Transverse colon (tissue), 4 donors: ENCODE measurements around the gene STARD13. TPM values are rescaled to one million over a fixed set of nuclear protein-coding genes. Genes with fewer than 3 reads are reported as not detected.
"Not testable (repeated sequence)": the region's sequence is repeated elsewhere in the genome, so short reads cannot be mapped to it uniquely, and the experiment has no call there.

Experiments
- DNase-seq: peaks from one replicate; pipeline ENCODE4 v3.0.0-alpha.2; 2019
- H3K27ac ChIP-seq, 4 donors: fragments of 200-600 bp; sonication (generic); 2 replicates each; pipeline ENCODE4 v1.5.1; 2016 to 2018; ENCODE audit warnings: inconsistent platforms in 4 of 4
- H3K27me3 ChIP-seq: fragments of 200-600 bp; sonication (generic); 2 replicates; pipeline ENCODE4 v1.5.1; 2017; ENCODE audit warnings: inconsistent platforms
- H3K36me3 ChIP-seq, 4 donors: fragments of 200-600 bp; sonication (generic); 2 replicates each; pipeline ENCODE4 v1.5.1; 2017 to 2019; ENCODE audit warnings: inconsistent platforms in 4 of 4
- H3K4me1 ChIP-seq, 4 donors: fragments of 200-600 bp; sonication (generic); 2 replicates each; pipeline ENCODE4 v1.5.1; 2017 to 2020; ENCODE audit warnings: inconsistent platforms in 4 of 4
- H3K4me3 ChIP-seq, 4 donors: fragments of 200-600 bp; sonication (generic); 1 replicate in 1 of 4; 2 replicates in 3 of 4; pipeline versions ENCODE4 v1.5.1 to v1.6.1; 2017 to 2019; ENCODE audit warnings: inconsistent platforms in 4 of 4
- H3K9me3 ChIP-seq, 2 donors: fragments of 200-600 bp; sonication (generic); 2 replicates each; pipeline ENCODE4 v1.5.1; 2017 to 2019; ENCODE audit warnings: inconsistent platforms in 2 of 2
- EP300 ChIP-seq: sonication (generic); formaldehyde crosslinking; IDR thresholded peaks from one replicate; pipeline ENCODE4 v1.6.1; 2017; ENCODE audit warnings: antibody characterized with exemption, low read depth
- POLR2A ChIP-seq: fragments of 450-650 bp; IDR thresholded peaks from one replicate; pipeline ENCODE4 v1.6.1; 2016; ENCODE audit warnings: antibody characterized with exemption, mild to moderate bottlenecking, moderate library complexity
- POLR2AphosphoS5 ChIP-seq, 3 donors: sonication (generic); formaldehyde crosslinking; IDR thresholded peaks; one replicate each; pipeline ENCODE4 v1.6.1; 2016; ENCODE audit warnings: antibody characterized with exemption in 3 of 3
- WGBS, 2 donors: methylation state at CpG; one replicate each; pipeline ENCODE4 v1.1.5; 2018; ENCODE audit warnings: low coverage in 1 of 2; 5-methylcytosine and 5-hydroxymethylcytosine counted together
- in situ Hi-C, 4 donors: fragments of 200-750 bp; cut with MboI; loops; one replicate each; pipeline versions ENCODE4 v1.15.0 to v1.15.1; 2017; ENCODE audit warnings: low sequenced_read_pairs in 3 of 4, low pct_ligation_motif_present in 1 of 4, low pct_unique_long_range_greater_than_20kb in 1 of 4
- intact Hi-C: fragments of 100-400 bp; cut with DNase I; formaldehyde crosslinking; loops from one replicate; pipeline ENCODE4 v1.15.1; 2023; ENCODE audit warnings: low total_unique reads
- total RNA-seq, 4 donors: library from RNA; depleted of rRNA; stranded (reverse); fragments of >200 nt; gene quantifications; one replicate each; pipeline ENCODE4 v1.1.0, GENCODE V29; 2016
- TF ChIP-seq, protein P1 (sequence below), 5 experiments: fragments of 200-600 bp in 3 of 5; fragments of 450-650 bp in 2 of 5; sonication (generic) in 3 of 5; IDR thresholded peaks; 1 replicate in 2 of 5; 2 replicates in 3 of 5; pipeline ENCODE4 v1.5.1; 2016 to 2017; ENCODE audit warnings: antibody characterized with exemption in 5 of 5, inconsistent platforms in 3 of 5, mild to moderate bottlenecking in 2 of 5, moderate library complexity in 1 of 5

Gene STARD13
- total RNA-seq, 4 donors from 2014 or later, result 18.1 to 107 (median 41.5) TPM

DNA sequence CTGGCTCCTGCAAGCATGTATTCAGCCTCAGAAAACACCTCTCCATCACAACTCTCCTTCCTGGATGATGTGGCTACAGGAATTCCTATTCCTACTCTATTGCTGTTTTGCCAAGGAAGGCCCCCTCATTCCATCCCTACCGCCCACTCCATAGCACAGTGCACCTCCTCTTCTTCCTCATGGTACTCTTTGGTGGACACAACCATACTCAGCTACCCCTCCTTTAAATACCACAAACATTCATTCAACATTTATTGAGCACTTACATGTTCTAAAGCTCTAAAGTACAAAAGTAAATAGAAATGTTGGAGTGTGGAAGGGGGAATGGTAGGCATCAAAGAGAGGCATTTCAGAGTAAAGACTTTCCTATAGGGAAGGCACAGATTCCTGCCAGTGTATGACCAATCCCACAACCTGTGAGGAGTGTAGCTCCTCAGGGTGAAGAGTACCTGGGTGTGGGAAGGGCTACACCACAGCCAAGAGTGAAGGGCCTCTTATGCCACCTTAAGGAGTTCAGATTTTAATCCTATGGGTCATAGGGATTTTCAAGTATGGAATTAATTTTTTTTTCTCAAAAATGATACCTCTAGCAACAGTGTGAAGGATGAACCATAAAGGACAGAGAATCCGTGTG is 42.5 kb downstream of the STARD13 start:
- intact Hi-C loops (no loop called here), in situ Hi-C loops (loop anchor here in 1 of 4 donors (25.0 kb wide), 1 partner anchor 294 kb away; no protein-coding TSS in a partner anchor)
- Histone ChIP-seq H3K36me3 (no peaks in the 10 kb centered on the region), H3K4me1 (peaks cover 0 to 4% (median 0%) of the 10 kb centered on the region in 4 donors), H3K27me3 (no peaks in the 10 kb centered on the region), H3K27ac (no peak overlapping the region), H3K9me3 (no peaks in the 10 kb centered on the region), H3K4me3 (no peak overlapping the region)
- no peak for DNase-seq
- TF ChIP-seq, protein P1, sequence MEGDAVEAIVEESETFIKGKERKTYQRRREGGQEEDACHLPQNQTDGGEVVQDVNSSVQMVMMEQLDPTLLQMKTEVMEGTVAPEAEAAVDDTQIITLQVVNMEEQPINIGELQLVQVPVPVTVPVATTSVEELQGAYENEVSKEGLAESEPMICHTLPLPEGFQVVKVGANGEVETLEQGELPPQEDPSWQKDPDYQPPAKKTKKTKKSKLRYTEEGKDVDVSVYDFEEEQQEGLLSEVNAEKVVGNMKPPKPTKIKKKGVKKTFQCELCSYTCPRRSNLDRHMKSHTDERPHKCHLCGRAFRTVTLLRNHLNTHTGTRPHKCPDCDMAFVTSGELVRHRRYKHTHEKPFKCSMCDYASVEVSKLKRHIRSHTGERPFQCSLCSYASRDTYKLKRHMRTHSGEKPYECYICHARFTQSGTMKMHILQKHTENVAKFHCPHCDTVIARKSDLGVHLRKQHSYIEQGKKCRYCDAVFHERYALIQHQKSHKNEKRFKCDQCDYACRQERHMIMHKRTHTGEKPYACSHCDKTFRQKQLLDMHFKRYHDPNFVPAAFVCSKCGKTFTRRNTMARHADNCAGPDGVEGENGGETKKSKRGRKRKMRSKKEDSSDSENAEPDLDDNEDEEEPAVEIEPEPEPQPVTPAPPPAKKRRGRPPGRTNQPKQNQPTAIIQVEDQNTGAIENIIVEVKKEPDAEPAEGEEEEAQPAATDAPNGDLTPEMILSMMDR (IDR thresholded peaks at IDR 0.05), result no peak
- TF ChIP-seq POLR2A (no peak), POLR2AphosphoS5 (IDR thresholded peaks at IDR 0.05) (no peak)
- 88 to 89% methylated on average over 1 to 2 of the region's 2 CpGs for WGBS, 2 donors

DNA sequence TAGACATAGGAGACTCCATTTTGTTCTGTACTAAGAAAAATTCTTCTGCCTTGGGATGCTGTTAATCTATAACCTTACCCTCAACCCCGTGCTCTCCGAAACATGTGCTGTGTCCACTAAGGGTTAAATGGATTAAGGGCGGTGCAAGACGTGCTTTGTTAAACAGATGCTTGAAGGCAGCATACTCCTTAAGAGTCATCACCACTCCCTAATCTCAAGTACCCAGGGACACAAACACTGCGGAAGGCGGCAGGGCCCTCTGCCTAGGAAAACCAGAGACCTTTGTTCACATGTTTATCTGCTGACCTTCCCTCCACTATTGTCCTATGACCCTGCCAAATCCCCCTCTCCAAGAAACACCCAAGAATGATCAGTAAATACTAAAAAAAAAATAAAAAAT is 43.2 kb downstream of the STARD13 start:
- in situ Hi-C loops, result loop anchor here in 1 of 4 donors (25.0 kb wide), 1 partner anchor 295 kb away; no protein-coding TSS in a partner anchor
- H3K4me1 ChIP-seq, H3K4me3 ChIP-seq, intact Hi-C loops, H3K36me3 ChIP-seq, DNase-seq, H3K9me3 ChIP-seq, H3K27me3 ChIP-seq, H3K27ac ChIP-seq: not testable (repeated sequence)
- WGBS, 2 donors, result 75% methylated on average over 6 of the region's 6 CpGs; no CpG with 5 or more reads in 1 of the 2 donors

DNA sequence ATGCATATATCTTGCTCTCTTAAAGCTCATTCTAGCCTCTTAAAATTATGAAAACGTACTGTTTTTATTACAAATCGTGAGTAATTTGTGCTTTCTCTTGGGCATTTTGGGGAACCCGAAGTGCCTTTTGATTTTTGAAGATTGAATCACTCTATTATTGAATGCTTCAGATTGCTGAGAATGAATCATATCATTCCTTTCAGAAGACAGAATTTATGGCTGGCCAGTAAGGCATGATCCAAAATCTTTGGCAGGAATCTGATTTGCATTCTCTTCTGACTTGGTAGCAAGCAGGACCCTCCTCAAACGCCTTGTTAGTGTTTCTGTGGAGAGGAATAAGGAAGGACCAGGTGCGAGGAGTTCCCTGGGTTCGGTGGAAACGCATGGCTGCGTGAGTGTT is 49.5 kb downstream of the STARD13 start:
- intact Hi-C loops (no loop called here), in situ Hi-C loops (loop anchor here in 1 of 4 donors (25.0 kb wide), 1 partner anchor 301 kb away; no protein-coding TSS in a partner anchor)
- Histone ChIP-seq H3K9me3 (peaks cover 6 to 9% of the 10 kb centered on the region in 2 donors), H3K4me1 (peaks cover 0 to 24% (median 7%) of the 10 kb centered on the region in 4 donors), H3K27me3 (no peaks in the 10 kb centered on the region), H3K4me3 (no peak overlapping the region), H3K36me3 (no peaks in the 10 kb centered on the region), H3K27ac (peak overlapping the region; percentile 3 to 42 (median 30))
- DNase-seq, result no peak
- WGBS, 2 donors, result 68 to 73% methylated on average over 6 to 8 of the region's 8 CpGs
- peak in 1 of 3 donors; percentile 7 for TF ChIP-seq POLR2AphosphoS5 (IDR thresholded peaks at IDR 0.05)
- TF ChIP-seq EP300, result no peak

DNA sequence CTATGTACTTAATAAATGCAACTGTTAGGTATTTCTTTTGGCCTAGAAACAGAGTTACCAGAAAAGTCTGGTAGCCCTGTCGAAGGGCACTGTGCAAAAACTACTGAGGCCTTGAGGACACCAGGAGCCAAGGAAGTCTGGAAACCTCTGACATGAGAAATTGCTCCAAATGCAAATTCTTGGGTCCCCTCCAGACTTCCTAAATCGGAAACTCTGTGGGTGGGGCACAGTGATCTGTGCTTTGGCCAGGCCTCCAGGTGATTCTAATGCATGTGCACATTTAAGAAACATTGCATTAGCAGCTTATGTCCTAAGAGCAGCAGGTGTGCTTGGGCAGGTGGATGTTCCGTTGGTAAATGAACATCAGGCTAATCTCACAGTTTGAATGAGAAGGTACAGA is 50.0 kb downstream of the STARD13 start:
- TF ChIP-seq, protein P1 (IDR thresholded peaks at IDR 0.05), result no peak
- TF ChIP-seq EP300, result no peak
- no peak for TF ChIP-seq POLR2A
- no peak for TF ChIP-seq POLR2AphosphoS5 (IDR thresholded peaks at IDR 0.05)
- Histone ChIP-seq H3K36me3 (no peaks in the 10 kb centered on the region), H3K27me3 (no peaks in the 10 kb centered on the region), H3K4me1 (peaks cover 0 to 29% (median 7%) of the 10 kb centered on the region in 4 donors), H3K9me3 (peaks cover 6 to 9% of the 10 kb centered on the region in 2 donors), H3K4me3 (no peak overlapping the region), H3K27ac (peak overlapping the region; percentile 3 to 42 (median 30))
- intact Hi-C loops (no loop called here), in situ Hi-C loops (loop anchor here in 1 of 4 donors (25.0 kb wide), 1 partner anchor 302 kb away; no protein-coding TSS in a partner anchor)
- DNase-seq, result no peak
- 57 to 66% methylated on average over 1 to 3 of the region's 3 CpGs for WGBS, 2 donors

DNA sequence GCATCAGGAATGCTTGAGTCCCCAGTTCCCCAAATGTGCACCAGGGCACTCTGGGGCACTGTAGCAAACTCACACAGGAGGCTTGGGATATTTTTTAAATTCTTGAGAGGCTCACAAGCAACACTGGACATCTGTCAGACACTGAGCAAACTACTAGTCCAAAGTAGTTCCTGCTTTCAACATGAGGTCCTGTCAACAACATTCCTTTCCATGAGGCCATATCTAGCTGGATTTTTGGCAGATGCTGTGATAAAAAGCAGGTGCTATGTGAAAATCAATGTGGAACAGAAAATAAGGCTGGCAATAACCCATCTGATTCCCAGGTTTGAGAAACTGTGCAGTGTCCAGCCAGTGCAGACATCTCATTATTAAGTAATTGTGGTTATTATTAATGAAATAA is 50.5 kb downstream of the STARD13 start:
- in situ Hi-C loops, result loop anchor here in 1 of 4 donors (25.0 kb wide), 1 partner anchor 302 kb away; no protein-coding TSS in a partner anchor
- H3K36me3 ChIP-seq, result no peaks in the 10 kb centered on the region

More for the DNA sequence above, 50.5 kb downstream of the STARD13 start:
- DNase-seq, result no peak
- H3K9me3 ChIP-seq, result peaks cover 6 to 9% of the 10 kb centered on the region in 2 donors
- H3K27ac ChIP-seq, result peak overlapping the region; percentile 3 to 43 (median 34)
- TF ChIP-seq POLR2AphosphoS5 (IDR thresholded peaks at IDR 0.05), result peak; percentile 36 to 55 (median 50)
- TF ChIP-seq EP300, result no peak
- intact Hi-C loops, result no loop called here
- no peaks in the 10 kb centered on the region for H3K27me3 ChIP-seq
- H3K4me3 ChIP-seq, result no peak overlapping the region
- H3K4me1 ChIP-seq, result peaks cover 0 to 32% (median 9%) of the 10 kb centered on the region in 4 donors
